Superior temporal gyrus (tissue), 1 donor: ENCODE data around the gene SLC10A1.
"Not testable (repeated sequence)": the region's sequence is repeated elsewhere in the genome, so short reads cannot be mapped to it uniquely, and the experiment has no call there.

Source experiments
- DNase-seq: peaks from one replicate; pipeline ENCODE4 v3.0.0-alpha.2; 2016; ENCODE audit errors: extremely low spot score

SLC10A1 gene

GRCh38 chr14:69770559-69770958 is 26.5 kb downstream of the SLC10A1 start:
- DNase-seq = no peak

- DNase-seq = no peak
Observed at GRCh38 chr14:69769623-69770022, 27.4 kb downstream of the SLC10A1 start.

GRCh38 chr14:69768873-69769272 is 28.2 kb downstream of the SLC10A1 start:
- no peak for DNase-seq

GRCh38 chr14:69767369-69767999 is 29.6 kb downstream of the SLC10A1 start:
- peak; percentile 92 for DNase-seq

GRCh38 chr14:69766984-69767368 is 30.1 kb downstream of the SLC10A1 start, which contains the start of gene SRSF5:
TSS of gene SRSF5 (plus strand) at chr14:69767142. CDS start at chr14:69768157, 1,015 bp downstream.
- peak; percentile 99 for DNase-seq

GRCh38 chr14:69763761-69764510 is 33.1 kb downstream of the SLC10A1 start:
- DNase-seq = no peak

- DNase-seq = no peak
Observed at GRCh38 chr14:69760810-69761209, 36.2 kb downstream of the SLC10A1 start.

- DNase-seq = no peak
Observed at GRCh38 chr14:69756298-69756697, 40.7 kb downstream of the SLC10A1 start.

- DNase-seq = no peak
Observed at GRCh38 chr14:69755784-69756183, 41.3 kb downstream of the SLC10A1 start.

- no peak for DNase-seq
Observed at GRCh38 chr14:69755296-69755695, 41.7 kb downstream of the SLC10A1 start.

- no peak for DNase-seq
Observed at GRCh38 chr14:69754487-69754886, 42.6 kb downstream of the SLC10A1 start.

- no peak for DNase-seq
Observed at GRCh38 chr14:69753860-69754259, 43.2 kb downstream of the SLC10A1 start.

GRCh38 chr14:69752773-69753172 is 44.3 kb downstream of the SLC10A1 start:
- DNase-seq = no peak

GRCh38 chr14:69750495-69750894 is 46.5 kb downstream of the SLC10A1 start:
- no peak for DNase-seq

- no peak for DNase-seq
Observed at GRCh38 chr14:69749956-69750355, 47.1 kb downstream of the SLC10A1 start.

GRCh38 chr14:69741055-69741454 is 56.0 kb downstream of the SLC10A1 start:
- DNase-seq = no peak

GRCh38 chr14:69736405-69736804 is 60.6 kb downstream of the SLC10A1 start:
- not testable (repeated sequence) for DNase-seq

- not testable (repeated sequence) for DNase-seq
Observed at GRCh38 chr14:69731919-69732598, 65.0 kb downstream of the SLC10A1 start.

- DNase-seq = no peak
Observed at GRCh38 chr14:69727860-69728259, 69.2 kb downstream of the SLC10A1 start.

- DNase-seq = peak; percentile 89
Observed at GRCh38 chr14:69726761-69727511, 70.1 kb downstream of the SLC10A1 start.
